ENCODE measurements around the gene ABCA12. TPM values are rescaled to one million over a fixed set of nuclear protein-coding genes. Genes with fewer than 3 reads are reported as not detected.

ABCA12 gene
- under 0.01 and 0.76 TPM in 2 replicates for total RNA-seq

DNA sequence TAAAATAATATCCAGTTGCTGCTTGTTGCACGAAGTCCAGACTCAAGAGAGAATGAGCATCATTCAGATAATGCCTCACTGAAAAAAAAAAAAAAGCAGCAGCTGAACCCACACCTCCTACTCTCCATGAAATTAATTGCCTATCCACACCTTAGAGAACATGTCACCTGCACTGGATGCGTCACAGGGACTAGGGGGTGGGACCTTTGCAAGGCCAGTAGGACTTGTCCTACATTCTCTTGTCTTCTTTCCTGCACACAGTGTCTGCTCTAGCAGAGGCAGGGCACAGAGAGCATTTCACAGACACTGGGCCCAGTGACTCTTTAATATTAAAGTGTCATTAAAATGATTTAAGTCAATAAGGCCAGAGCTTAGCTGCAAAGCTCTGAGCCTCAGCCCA, at the start of gene ABCA12:
ABCA12 (minus strand) TSS at position 148 of the 400 bp plus-strand sequence. CDS start 418 bp downstream, outside the sequence.

Other genes starting within 250 kb of the ABCA12 start
- gene ATIC, start 173.4 kb upstream of the ABCA12 start, total RNA-seq = 57.3 and 68.1 TPM in 2 replicates